HL-60 (cell line): ENCODE results near the gene SPOUT1.
"Not testable (repeated sequence)": the region's sequence is repeated elsewhere in the genome, so short reads cannot be mapped to it uniquely, and the experiment has no call there.

Experiments
- DNase-seq, 2 experiments: peaks; one replicate each; pipeline ENCODE4 v3.0.0-alpha.2; 2010 to 2020; ENCODE audit warnings: low read depth in 1 of 2, low spot score in 1 of 2
- H3K27ac ChIP-seq: fragments of 250-450 bp; sonication (Bioruptor Pico); replicated peaks from 2 replicates; pipeline ENCODE4 v1.5.1; 2020; ENCODE audit warnings: mild to moderate bottlenecking, moderate library complexity
- H3K27me3 ChIP-seq: fragments of 250-450 bp; sonication (Bioruptor Pico); 2 replicates; pipeline ENCODE4 v1.5.1; 2021; ENCODE audit warnings: mild to moderate bottlenecking, moderate library complexity; ENCODE audit not compliant: insufficient read depth, poor library complexity, severe bottlenecking
- H3K4me3 ChIP-seq: replicated peaks from 2 replicates; pipeline ENCODE4 v1.5.1; 2011; ENCODE audit warnings: mild to moderate bottlenecking, control low read depth, low read length; ENCODE audit not compliant: insufficient read depth
- CTCF ChIP-seq: IDR thresholded peaks from one replicate; pipeline ENCODE4 v1.5.1; 2011; ENCODE audit warnings: low read length, control low read depth, inconsistent platforms; ENCODE audit not compliant: insufficient read depth
- GABPA ChIP-seq: IDR thresholded peaks from 2 replicates; pipeline ENCODE4 v1.6.1; 2012; ENCODE audit warnings: low read depth
- POLR2AphosphoS5 ChIP-seq: IDR thresholded peaks from 2 replicates; pipeline ENCODE4 v1.6.1; 2012; ENCODE audit warnings: low read depth
- REST ChIP-seq: IDR thresholded peaks from 2 replicates; pipeline ENCODE4 v1.6.1; 2012; ENCODE audit warnings: low read depth; ENCODE audit not compliant: insufficient replicate concordance
- SPI1 ChIP-seq: IDR thresholded peaks from 2 replicates; pipeline ENCODE4 v1.6.1; 2012; ENCODE audit warnings: low read depth, mild to moderate bottlenecking, borderline replicate concordance

Gene SPOUT1

GRCh38 chr9:128863647-128864046, 34.1 kb upstream of the SPOUT1 start:
- TF ChIP-seq SPI1 (no peak), CTCF (peak; percentile 93)
- DNase-seq = peak; percentile 63 to 72
- Histone ChIP-seq H3K4me3 (no peak overlapping the region), H3K27ac (no peak overlapping the region), H3K27me3 (no peaks in the 10 kb centered on the region)

GRCh38 chr9:128862401-128862851, 32.8 kb upstream of the SPOUT1 start:
- Histone ChIP-seq H3K4me3 (no peak overlapping the region), H3K27ac (no peak overlapping the region), H3K27me3 (no peaks in the 10 kb centered on the region)
- no peak for DNase-seq
- TF ChIP-seq POLR2AphosphoS5 (no peak), CTCF (no peak), REST (no peak), GABPA (no peak)

- no peak overlapping the region for H3K27ac ChIP-seq
- H3K4me3 ChIP-seq = no peak overlapping the region
- DNase-seq = no peak
- TF ChIP-seq GABPA (no peak), REST (no peak)
- no peaks in the 10 kb centered on the region for H3K27me3 ChIP-seq
These were observed 31.9 kb upstream of the SPOUT1 start for GRCh38 chr9:128861501-128861900.

GRCh38 chr9:128860937-128861336, 31.3 kb upstream of the SPOUT1 start:
- no peak overlapping the region for H3K27ac ChIP-seq
- DNase-seq = no peak
- no peaks in the 10 kb centered on the region for H3K27me3 ChIP-seq
- no peak overlapping the region for H3K4me3 ChIP-seq
- TF ChIP-seq GABPA (no peak), POLR2AphosphoS5 (no peak), SPI1 (no peak), REST (no peak), CTCF (no peak)

GRCh38 chr9:128858476-128858875, 28.9 kb upstream of the SPOUT1 start:
- H3K27me3 ChIP-seq, H3K4me3 ChIP-seq, H3K27ac ChIP-seq, DNase-seq: not testable (repeated sequence)

GRCh38 chr9:128854454-128854853, 24.9 kb upstream of the SPOUT1 start:
- H3K27ac ChIP-seq, H3K4me3 ChIP-seq, H3K27me3 ChIP-seq, DNase-seq: not testable (repeated sequence)

- DNase-seq, H3K4me3 ChIP-seq, H3K27me3 ChIP-seq, H3K27ac ChIP-seq: not testable (repeated sequence)
These were observed 23.1 kb upstream of the SPOUT1 start for GRCh38 chr9:128852646-128853045.
